Embryonic facial prominence (tissue), 1 donor: ENCODE results near the gene SLC47A1.

Source experiments
- DNase-seq: peaks from one replicate; pipeline ENCODE4 v3.0.0-alpha.2; 2016; ENCODE audit errors: extremely low spot score

SLC47A1 gene

GRCh38 chr17:19596869-19597268 lies 63.2 kb downstream of the SLC47A1 start:
- DNase-seq = no peak

DNA sequence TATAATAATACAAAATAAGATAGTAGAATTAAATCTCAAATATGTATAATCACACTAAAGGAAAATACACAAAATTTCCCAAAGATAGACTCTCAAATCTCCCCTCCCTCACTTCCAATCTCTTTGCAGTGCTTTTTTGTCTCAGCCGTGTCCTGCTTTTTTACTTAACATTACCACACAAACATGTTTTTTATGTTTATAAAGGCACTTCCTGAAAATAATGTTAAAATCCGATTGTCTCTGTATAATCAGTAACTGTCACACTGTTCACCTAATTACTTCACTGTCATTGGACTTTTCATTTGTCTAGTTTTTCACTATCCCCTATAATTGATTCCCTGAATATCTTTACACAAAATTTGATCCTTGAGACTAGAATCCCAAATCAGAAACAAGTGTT lies 76.7 kb downstream of the SLC47A1 start:
- DNase-seq = no peak

DNA sequence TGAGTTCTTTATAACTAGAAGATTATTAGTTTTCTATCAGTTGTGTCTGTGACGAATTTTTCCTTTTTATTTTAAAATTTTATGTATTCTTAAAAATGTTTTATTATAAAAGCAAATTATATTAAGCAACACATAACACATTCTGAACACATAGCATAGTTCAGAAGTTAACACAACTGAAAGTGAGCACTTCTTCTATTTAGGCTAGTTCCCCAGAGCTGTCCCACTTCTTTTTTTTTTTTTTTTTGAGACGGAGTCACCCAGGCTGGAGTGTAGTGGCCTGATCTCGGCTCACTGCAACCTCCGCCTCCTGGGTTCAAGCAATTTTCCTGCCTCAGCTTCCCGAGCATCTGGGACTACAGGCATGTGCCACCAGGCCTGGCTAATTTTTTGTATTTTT lies 77.2 kb downstream of the SLC47A1 start:
- no peak for DNase-seq

GRCh38 chr17:19613979-19614378 lies 80.3 kb downstream of the SLC47A1 start:
- DNase-seq = no peak

DNA sequence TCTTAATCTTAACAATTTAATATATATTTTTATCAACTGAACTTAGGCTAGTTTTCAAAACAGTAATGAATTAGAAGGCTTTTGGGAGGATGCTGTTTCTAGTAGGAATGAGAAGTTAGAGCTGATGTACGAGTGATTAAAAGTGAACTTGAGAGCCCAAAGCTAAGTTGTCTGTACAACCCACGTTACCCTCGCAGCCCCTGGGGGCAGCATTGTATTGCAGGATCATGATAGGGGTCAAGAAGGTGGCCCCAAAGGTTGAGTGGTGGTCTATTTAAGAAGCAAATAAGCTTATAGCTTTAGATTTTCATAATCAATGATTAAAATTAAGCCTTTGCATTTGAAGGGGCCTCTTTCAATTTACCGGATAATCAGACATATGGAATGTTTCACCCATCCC lies 81.2 kb downstream of the SLC47A1 start:
- no peak for DNase-seq

- DNase-seq = no peak
Measured at GRCh38 chr17:19618015-19618414, 84.4 kb downstream of the SLC47A1 start.

- no peak for DNase-seq
Measured at GRCh38 chr17:19619705-19620325, 86.2 kb downstream of the SLC47A1 start.

DNA sequence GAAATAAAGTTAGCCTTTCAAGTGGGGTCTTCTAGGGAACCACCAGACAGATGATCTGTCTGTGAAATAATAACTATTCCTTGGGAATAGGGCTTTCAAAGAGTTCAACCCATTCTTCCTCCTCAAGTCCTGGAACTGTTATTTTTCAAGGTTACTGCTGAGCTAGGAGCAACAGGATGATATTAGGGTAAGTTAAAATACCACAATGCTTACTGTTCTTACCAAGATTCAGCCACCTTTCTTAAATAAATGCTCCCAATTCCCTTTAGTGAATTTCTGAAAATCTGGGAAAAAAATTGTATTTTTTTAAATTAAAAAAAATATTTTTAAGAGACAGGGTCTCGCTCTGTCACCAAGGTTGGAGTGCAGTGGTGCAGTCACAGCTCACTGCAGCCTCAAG lies 88.0 kb downstream of the SLC47A1 start:
- no peak for DNase-seq

DNA sequence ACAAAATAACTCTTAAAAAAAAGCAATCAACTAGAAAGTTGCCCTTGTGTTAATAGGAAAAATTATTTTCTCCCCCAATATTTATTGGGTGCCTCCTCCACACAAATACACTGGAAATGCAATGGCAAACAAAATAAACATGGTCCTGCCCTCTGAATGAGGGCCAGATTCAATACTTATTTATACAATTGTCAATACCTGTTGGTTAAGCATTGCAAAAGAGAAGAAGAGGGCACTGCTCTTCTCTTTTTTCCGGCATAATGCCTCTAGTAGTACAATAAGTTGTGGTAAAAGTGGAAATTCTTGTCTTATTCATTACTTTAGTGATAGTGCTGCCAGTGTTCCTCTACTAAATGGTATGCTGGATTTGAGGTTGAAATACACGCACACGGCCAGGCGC lies 92.4 kb downstream of the SLC47A1 start:
- no peak for DNase-seq
